ENCODE measurements around the gene GBGT1. TPM values are rescaled to one million over a fixed set of nuclear protein-coding genes. Genes with fewer than 3 reads are reported as not detected.

GBGT1 gene
- total RNA-seq, 1 donor from 2014 or later, result 6.3 TPM

DNA sequence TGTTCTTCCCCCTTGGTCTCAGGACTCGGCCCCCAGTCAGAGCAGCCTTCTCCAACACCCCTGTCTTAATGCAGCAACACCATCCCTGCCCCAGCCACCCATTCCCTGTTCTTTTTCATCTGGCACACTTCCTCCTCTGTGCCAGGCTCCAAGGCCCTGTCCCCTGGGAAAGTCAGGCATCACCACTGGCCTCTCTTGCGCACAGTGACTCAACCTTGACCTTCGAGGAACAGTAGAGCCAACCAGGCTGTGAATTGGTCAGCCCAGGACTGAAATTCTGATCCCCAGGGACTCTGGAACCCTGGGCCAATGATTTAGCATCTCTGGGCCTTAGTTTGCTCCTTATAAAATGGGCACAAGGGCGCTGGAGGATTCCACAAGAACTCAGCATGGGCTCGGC is 32.2 kb downstream of the GBGT1 start:
- no peak for DNase-seq
- Histone ChIP-seq H3K9me3 (replicated peaks) (no peaks in the 10 kb centered on the region), H3K27me3 (ENCODE audit: low read depth) (no peaks in the 10 kb centered on the region), H3K36me3 (no peaks in the 10 kb centered on the region), H3K4me1 (peaks cover 95% of the 10 kb centered on the region), H3K4me3 (no peak overlapping the region), H3K27ac (replicated peaks) (peak overlapping the region; percentile 95)
- intact Hi-C loops (cut with micrococcal nuclease), result no loop called here
- TF ChIP-seq, protein P1, sequence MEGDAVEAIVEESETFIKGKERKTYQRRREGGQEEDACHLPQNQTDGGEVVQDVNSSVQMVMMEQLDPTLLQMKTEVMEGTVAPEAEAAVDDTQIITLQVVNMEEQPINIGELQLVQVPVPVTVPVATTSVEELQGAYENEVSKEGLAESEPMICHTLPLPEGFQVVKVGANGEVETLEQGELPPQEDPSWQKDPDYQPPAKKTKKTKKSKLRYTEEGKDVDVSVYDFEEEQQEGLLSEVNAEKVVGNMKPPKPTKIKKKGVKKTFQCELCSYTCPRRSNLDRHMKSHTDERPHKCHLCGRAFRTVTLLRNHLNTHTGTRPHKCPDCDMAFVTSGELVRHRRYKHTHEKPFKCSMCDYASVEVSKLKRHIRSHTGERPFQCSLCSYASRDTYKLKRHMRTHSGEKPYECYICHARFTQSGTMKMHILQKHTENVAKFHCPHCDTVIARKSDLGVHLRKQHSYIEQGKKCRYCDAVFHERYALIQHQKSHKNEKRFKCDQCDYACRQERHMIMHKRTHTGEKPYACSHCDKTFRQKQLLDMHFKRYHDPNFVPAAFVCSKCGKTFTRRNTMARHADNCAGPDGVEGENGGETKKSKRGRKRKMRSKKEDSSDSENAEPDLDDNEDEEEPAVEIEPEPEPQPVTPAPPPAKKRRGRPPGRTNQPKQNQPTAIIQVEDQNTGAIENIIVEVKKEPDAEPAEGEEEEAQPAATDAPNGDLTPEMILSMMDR (IDR thresholded peaks at IDR 0.05; ENCODE audit: borderline replicate concordance), result no peak

GRCh38 chr9:133130685-133131244 is 32.9 kb downstream of the GBGT1 start:
- H3K4me3 ChIP-seq, result no peak overlapping the region
- H3K27ac ChIP-seq (replicated peaks), result peak overlapping the region; percentile 95
- no peak for DNase-seq
- no peaks in the 10 kb centered on the region for H3K36me3 ChIP-seq
- H3K27me3 ChIP-seq (ENCODE audit: low read depth), result no peaks in the 10 kb centered on the region
- H3K4me1 ChIP-seq, result peaks cover 95% of the 10 kb centered on the region
- intact Hi-C loops (cut with micrococcal nuclease), result no loop called here
- TF ChIP-seq, protein P1 (IDR thresholded peaks at IDR 0.05; ENCODE audit: borderline replicate concordance), result no peak
- H3K9me3 ChIP-seq (replicated peaks), result no peaks in the 10 kb centered on the region

- DNase-seq, result no peak
- TF ChIP-seq, protein P1 (IDR thresholded peaks at IDR 0.05; ENCODE audit: borderline replicate concordance), result no peak
- Histone ChIP-seq H3K27me3 (ENCODE audit: low read depth) (no peaks in the 10 kb centered on the region), H3K9me3 (replicated peaks) (no peaks in the 10 kb centered on the region), H3K36me3 (no peaks in the 10 kb centered on the region), H3K4me3 (no peak overlapping the region), H3K27ac (replicated peaks) (peak overlapping the region; percentile 80), H3K4me1 (peaks cover 93% of the 10 kb centered on the region)
- intact Hi-C loops (cut with micrococcal nuclease), result no loop called here
Observed at GRCh38 chr9:133129001-133129795, 34.5 kb downstream of the GBGT1 start.

GRCh38 chr9:133128152-133128551 is 35.6 kb downstream of the GBGT1 start:
- H3K9me3 ChIP-seq (replicated peaks), result no peaks in the 10 kb centered on the region
- TF ChIP-seq, protein P1 (IDR thresholded peaks at IDR 0.05; ENCODE audit: borderline replicate concordance), result no peak
- no peaks in the 10 kb centered on the region for H3K27me3 ChIP-seq (ENCODE audit: low read depth)
- no peak for DNase-seq
- no peak overlapping the region for H3K4me3 ChIP-seq
- no peaks in the 10 kb centered on the region for H3K36me3 ChIP-seq
- H3K27ac ChIP-seq (replicated peaks), result peak overlapping the region; percentile 78
- intact Hi-C loops (cut with micrococcal nuclease), result no loop called here
- H3K4me1 ChIP-seq, result peaks cover 86% of the 10 kb centered on the region

DNA sequence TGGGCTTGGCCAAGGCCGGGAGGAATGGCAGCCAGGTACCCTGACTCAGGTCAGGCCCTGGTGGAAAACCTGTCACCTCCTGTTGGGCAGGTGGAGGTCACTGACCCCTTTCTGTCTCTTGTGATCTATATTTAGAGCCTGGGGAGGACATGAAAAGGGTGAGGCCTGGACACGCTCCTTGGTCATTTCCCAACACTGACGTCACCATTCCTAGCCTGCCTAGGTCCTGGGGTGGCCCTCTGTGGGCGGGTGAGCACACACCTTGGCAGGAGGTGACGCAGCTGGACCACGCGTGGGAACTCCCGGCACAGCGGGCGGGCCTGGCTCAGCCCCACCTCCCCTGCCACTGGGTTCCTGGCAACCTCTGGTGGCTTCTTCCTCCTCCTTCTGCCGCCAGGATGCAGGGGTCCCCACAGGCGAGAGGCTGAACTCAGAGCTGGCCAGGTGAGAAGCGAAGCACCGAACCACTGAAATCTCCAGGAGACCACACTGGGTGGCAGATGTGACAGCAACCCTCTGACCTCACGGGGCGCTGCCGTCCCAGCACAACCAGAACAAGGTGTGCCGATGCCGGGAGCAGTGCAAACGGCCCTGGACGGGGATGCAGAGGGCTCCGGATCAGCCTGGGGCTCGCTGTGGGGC is 36.3 kb downstream of the GBGT1 start:
- no peak for DNase-seq
- Histone ChIP-seq H3K4me1 (peaks cover 86% of the 10 kb centered on the region), H3K27me3 (ENCODE audit: low read depth) (no peaks in the 10 kb centered on the region), H3K9me3 (replicated peaks) (no peaks in the 10 kb centered on the region), H3K4me3 (peak overlapping the region; percentile 52), H3K36me3 (no peaks in the 10 kb centered on the region), H3K27ac (replicated peaks) (peak overlapping the region; percentile 78)
- intact Hi-C loops (cut with micrococcal nuclease), result no loop called here
- TF ChIP-seq, protein P1 (IDR thresholded peaks at IDR 0.05; ENCODE audit: borderline replicate concordance), result no peak
